GM19438 (cell line): ENCODE measurements around the gene ZFYVE28.

Experiments used
- ATAC-seq: cut with Tn5 transposase; IDR thresholded peaks from one replicate; pipeline ENCODE4 v1.9.1; 2021; ENCODE audit warnings: low read depth; ENCODE audit not compliant: unreplicated experiment

Gene ZFYVE28

GRCh38 chr4:2356123-2357069, 62.0 kb downstream of the ZFYVE28 start:
- no peak for ATAC-seq

GRCh38 chr4:2354760-2355159, 63.7 kb downstream of the ZFYVE28 start:
- no peak for ATAC-seq

GRCh38 chr4:2354118-2354517, 64.3 kb downstream of the ZFYVE28 start:
- ATAC-seq = no peak

GRCh38 chr4:2353222-2354107, 65.0 kb downstream of the ZFYVE28 start:
- ATAC-seq = no peak

GRCh38 chr4:2352729-2353221, 65.7 kb downstream of the ZFYVE28 start:
- ATAC-seq = no peak

- ATAC-seq = no peak
These were observed 66.3 kb downstream of the ZFYVE28 start for GRCh38 chr4:2352171-2352570.

GRCh38 chr4:2350982-2351381, 67.5 kb downstream of the ZFYVE28 start:
- ATAC-seq = no peak

- ATAC-seq = no peak
These were observed 69.7 kb downstream of the ZFYVE28 start for GRCh38 chr4:2348786-2349185.

- ATAC-seq = no peak
These were observed 71.3 kb downstream of the ZFYVE28 start for GRCh38 chr4:2347190-2347589.

- ATAC-seq = no peak
These were observed 75.0 kb downstream of the ZFYVE28 start for GRCh38 chr4:2343476-2343875.

GRCh38 chr4:2341911-2342652, 76.4 kb downstream of the ZFYVE28 start:
- no peak for ATAC-seq

GRCh38 chr4:2341261-2341841, 77.1 kb downstream of the ZFYVE28 start:
- ATAC-seq = no peak

GRCh38 chr4:2340272-2341061, 78.0 kb downstream of the ZFYVE28 start:
- no peak for ATAC-seq

GRCh38 chr4:2339458-2340271, 78.8 kb downstream of the ZFYVE28 start:
- no peak for ATAC-seq

GRCh38 chr4:2338754-2339457, 79.5 kb downstream of the ZFYVE28 start:
- ATAC-seq = no peak

- ATAC-seq = no peak
These were observed 80.5 kb downstream of the ZFYVE28 start for GRCh38 chr4:2337896-2338295.

- no peak for ATAC-seq
These were observed 81.2 kb downstream of the ZFYVE28 start for GRCh38 chr4:2337131-2337723.

- no peak for ATAC-seq
These were observed 81.8 kb downstream of the ZFYVE28 start for GRCh38 chr4:2336659-2337058.
